ENCODE measurements around the gene MCF2. TPM values are rescaled to one million over a fixed set of nuclear protein-coding genes. Genes with fewer than 3 reads are reported as not detected.

MCF2 gene
- total and polyA plus RNA-seq, 10 of the 15 experiments (the other 5 are each of a cell fraction or from before 2014, with no cell fraction given), result 0.07 to 3.3 (median 0.42) TPM

- Histone ChIP-seq H3K27me3 (replicated peaks in 1 of 2; ENCODE audit: control insufficient read depth in 2 of 2, insufficient read depth in 2 of 2, low read length in 1 of 2) (no peaks in the 10 kb centered on the region), H3K36me3 (ENCODE audit: control insufficient read depth in 2 of 2, insufficient read depth in 2 of 2, low read length in 1 of 2) (no peaks in the 10 kb centered on the region), H3K27ac (ENCODE audit: control insufficient read depth, insufficient read depth) (no peak overlapping the region), H3K4me2 (ENCODE audit: control insufficient read depth, insufficient read depth) (no peak overlapping the region), H3K4me3 (no peak overlapping the region), H3K4me1 (ENCODE audit: control insufficient read depth, insufficient read depth, low read length) (no peaks in the 10 kb centered on the region), H3K9me3 (replicated peaks; ENCODE audit: control insufficient read depth, insufficient read depth, low read length) (no peaks in the 10 kb centered on the region), H4K20me1 (ENCODE audit: control insufficient read depth, insufficient read depth) (no peaks in the 10 kb centered on the region), H3K9ac (ENCODE audit: control insufficient read depth, insufficient read depth, low read length) (no peak overlapping the region), H3K79me2 (ENCODE audit: control insufficient read depth, insufficient read depth, low read length) (no peaks in the 10 kb centered on the region), H2AFZ (ENCODE audit: control insufficient read depth, low read depth, low read length) (no peak overlapping the region)
- 11% methylated on average over 4 of the region's 4 CpGs for WGBS (ENCODE audit: insufficient coverage, insufficient replicate concordance, low lambda C conversion rate, missing lambda C conversion rate)
- ChIA-PET RAD21 (ENCODE audit: unreplicated experiment) (no interaction called here), CTCF (no interaction called here), POLR2A (no interaction called here), SMC1A (ENCODE audit: uncharacterized antibody, unreplicated experiment) (no interaction called here)
- DNase-seq (ENCODE audit: low read depth, low spot score), result no peak
- intact Hi-C loops (cut with micrococcal nuclease; ENCODE audit: unreplicated experiment) (no loop called here), in situ Hi-C loops (cut with MboI) (no loop called here)
- no TSS peak for BruUV-seq (replicated peaks)
- no peak for ATAC-seq
- no peak for FAIRE-seq
- TF ChIP-seq ZSCAN29 (IDR thresholded peaks at IDR 0.05), result no peak
- TF ChIP-seq MTA2 (IDR thresholded peaks at IDR 0.05; ENCODE audit: low read depth), result no peak
- no peak for TF ChIP-seq CEBPB (IDR thresholded peaks at IDR 0.05; ENCODE audit: borderline replicate concordance in 1 of 2, low read depth in 2 of 2, low read length in 2 of 2)
- TF ChIP-seq ZNF384 (IDR thresholded peaks at IDR 0.05; ENCODE audit: borderline replicate concordance, low read depth, low read length), result no peak
- no peak for TF ChIP-seq HDAC6 (IDR thresholded peaks at IDR 0.05; ENCODE audit: unreplicated experiment)
- TF ChIP-seq ZNF24 (IDR thresholded peaks at IDR 0.05), result no peak
- no peak for TF ChIP-seq ZNF592 (IDR thresholded peaks at IDR 0.05)
- no peak for TF ChIP-seq MXI1 (IDR thresholded peaks at IDR 0.05; ENCODE audit: low read depth, low read length)
- TF ChIP-seq ASH2L (IDR thresholded peaks at IDR 0.05; ENCODE audit: borderline replicate concordance, low read depth), result no peak
- no peak for TF ChIP-seq SIX5 (IDR thresholded peaks at IDR 0.05; ENCODE audit: low read depth, low read length, severe bottlenecking)
- no peak for TF ChIP-seq NKRF (conservative IDR thresholded peaks at IDR 0.05)
- no peak for TF ChIP-seq MLLT1 (IDR thresholded peaks at IDR 0.05)
- no peak for TF ChIP-seq NR2F1 (conservative IDR thresholded peaks at IDR 0.05)
- no peak for TF ChIP-seq GATAD2B (conservative IDR thresholded peaks at IDR 0.05; ENCODE audit: low read depth)
- no peak for TF ChIP-seq TCF12 (IDR thresholded peaks at IDR 0.05; ENCODE audit: low read depth, low read length)
These were observed 174.5 kb downstream of the MCF2 start for GRCh38 chrX:139533444-139533843.
